ENCODE data around the gene UPK3BL2.
"Not testable (repeated sequence)": the region's sequence is repeated elsewhere in the genome, so short reads cannot be mapped to it uniquely, and the experiment has no call there.

- not testable (repeated sequence) for TF ChIP-seq CTCF (IDR thresholded peaks at IDR 0.05; ENCODE audit: borderline replicate concordance, extremely low read depth, low read length, poor library complexity, severe bottlenecking); EZH2 (IDR thresholded peaks at IDR 0.05; ENCODE audit: borderline replicate concordance, low read depth, low read length, severe bottlenecking)
Measured at GRCh38 chr7:102516951-102517350, 26.5 kb downstream of the UPK3BL2 start.
